RWPE1 (cell line): ENCODE results near the gene ANO3.

Experiments
- CTCF ChIA-PET: fragments of 350-600 bp; sonication (Branson Sonifier 250); formaldehyde crosslinking; extraction: SDS; loops from one replicate; lab custom pipeline; 2021; lab: Yijun Ruan, JAX
- POLR2A ChIA-PET: fragments of 400-600 bp; formaldehyde crosslinking; extraction: SDS; loops from one replicate; lab custom pipeline; 2020; ENCODE audit warnings: antibody characterized with exemption; ENCODE audit not compliant: low non-redundant PET; lab: Yijun Ruan, JAX
- DNase-seq: peaks from one replicate; pipeline ENCODE4 v3.0.0; 2012; ENCODE audit warnings: low spot score
- H3K27ac ChIP-seq: fragments of 450-650 bp; 2 replicates; pipeline ENCODE4 v1.5.1; 2017
- CTCF ChIP-seq: fragments of 450-650 bp; conservative IDR thresholded peaks from 2 replicates; pipeline ENCODE4 v1.5.1; 2017; ENCODE audit warnings: low read depth, mild to moderate bottlenecking

The ANO3 gene

GRCh38 chr11:26675233-26675928, 343.5 kb downstream of the ANO3 start:
- POLR2A ChIA-PET = no interaction called here
- DNase-seq = no peak
- CTCF ChIA-PET = no interaction called here
- no peak for TF ChIP-seq CTCF
- no peak overlapping the region for H3K27ac ChIP-seq

- ChIA-PET CTCF (interaction anchor here (0.7 kb wide), 1 partner anchor 1560 kb away, joined by 4 read pairs; no protein-coding TSS in a partner anchor), POLR2A (no interaction called here)
- no peak overlapping the region for H3K27ac ChIP-seq
- DNase-seq = no peak
- TF ChIP-seq CTCF = no peak
Measured at GRCh38 chr11:26676641-26677040, 344.7 kb downstream of the ANO3 start.

- peak; percentile 19 for DNase-seq
- no peak for TF ChIP-seq CTCF
- ChIA-PET POLR2A (no interaction called here), CTCF (interaction anchor here (0.7 kb wide), 1 partner anchor 115 kb away, joined by 3 read pairs; no protein-coding TSS in a partner anchor)
- no peak overlapping the region for H3K27ac ChIP-seq
Measured at GRCh38 chr11:26677566-26677965, 345.6 kb downstream of the ANO3 start.

GRCh38 chr11:26687351-26687750, 355.4 kb downstream of the ANO3 start:
- no peak for TF ChIP-seq CTCF
- ChIA-PET CTCF (no interaction called here), POLR2A (no interaction called here)
- no peak for DNase-seq
- no peak overlapping the region for H3K27ac ChIP-seq

- ChIA-PET CTCF (no interaction called here), POLR2A (no interaction called here)
- DNase-seq = no peak
- TF ChIP-seq CTCF = no peak
- no peak overlapping the region for H3K27ac ChIP-seq
Measured at GRCh38 chr11:26688701-26689100, 356.8 kb downstream of the ANO3 start.

- DNase-seq = no peak
- TF ChIP-seq CTCF = no peak
- ChIA-PET POLR2A (no interaction called here), CTCF (no interaction called here)
- no peak overlapping the region for H3K27ac ChIP-seq
Measured at GRCh38 chr11:26696330-26696729, 364.4 kb downstream of the ANO3 start.
